Measurements from ENCODE around the gene RTN4RL1. TPM values are rescaled to one million over a fixed set of nuclear protein-coding genes. Genes with fewer than 3 reads are reported as not detected.
A peak's percentile ranks its signal among the peaks of the same experiment; 100 is the strongest.

Gene RTN4RL1
- total RNA-seq, 2 experiments from 2014 or later = not detected

DNA sequence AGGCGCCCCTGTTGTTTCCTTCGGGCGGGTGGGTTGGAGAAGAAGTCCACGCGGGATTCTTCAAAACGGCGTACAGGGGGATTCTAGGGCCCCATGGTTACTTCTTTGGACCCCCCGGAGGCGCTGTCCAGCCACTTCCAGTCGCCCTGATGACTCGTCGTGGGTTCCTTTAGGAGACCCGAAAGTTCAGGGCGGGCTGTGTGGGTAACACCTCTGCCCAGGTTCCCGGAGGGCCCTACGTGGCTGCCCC lies 29.1 kb upstream of the RTN4RL1 start:
- intact Hi-C loops (cut with micrococcal nuclease; ENCODE audit: unreplicated experiment) = loop anchor here (5.0 kb wide), 1 partner anchor 283 kb away; the partner anchor contains the start of genes SGSM2 and TSR1
- BruUV-seq (replicated peaks) = no TSS peak
- DNase-seq (ENCODE audit: low spot score) = no peak
- Histone ChIP-seq H2AFZ (ENCODE audit: low read length) (peak overlapping the region; percentile 1; the same call in 1 of the 2 replicates), H4K20me1 (ENCODE audit: insufficient read depth, low read length) (no peaks in the 10 kb centered on the region), H3K9me3 (ENCODE audit: low read length) (no peaks in the 10 kb centered on the region), H3K4me1 (ENCODE audit: insufficient read depth, low read length, poor library complexity, severe bottlenecking) (peaks cover 38% of the 10 kb centered on the region), H3K4me2 (ENCODE audit: low read length) (peak overlapping the region; percentile 80), H3K4me3 (ENCODE audit: low read depth, low read length, poor library complexity, severe bottlenecking) (peak overlapping the region; percentile 68), H3K36me3 (ENCODE audit: insufficient read depth, low read length) (no peaks in the 10 kb centered on the region), H3K27ac (ENCODE audit: low read depth, low read length, poor library complexity, severe bottlenecking) (no peak overlapping the region), H3K9me2 (ENCODE audit: insufficient read depth, low read length) (no peaks in the 10 kb centered on the region), H3K79me2 (ENCODE audit: insufficient read depth, low read depth, low read length) (no peaks in the 10 kb centered on the region)
- no peak for TF ChIP-seq EZH2phosphoT487 (IDR thresholded peaks at IDR 0.05; ENCODE audit: borderline replicate concordance, low read depth, low read length)
- TF ChIP-seq, protein P1, sequence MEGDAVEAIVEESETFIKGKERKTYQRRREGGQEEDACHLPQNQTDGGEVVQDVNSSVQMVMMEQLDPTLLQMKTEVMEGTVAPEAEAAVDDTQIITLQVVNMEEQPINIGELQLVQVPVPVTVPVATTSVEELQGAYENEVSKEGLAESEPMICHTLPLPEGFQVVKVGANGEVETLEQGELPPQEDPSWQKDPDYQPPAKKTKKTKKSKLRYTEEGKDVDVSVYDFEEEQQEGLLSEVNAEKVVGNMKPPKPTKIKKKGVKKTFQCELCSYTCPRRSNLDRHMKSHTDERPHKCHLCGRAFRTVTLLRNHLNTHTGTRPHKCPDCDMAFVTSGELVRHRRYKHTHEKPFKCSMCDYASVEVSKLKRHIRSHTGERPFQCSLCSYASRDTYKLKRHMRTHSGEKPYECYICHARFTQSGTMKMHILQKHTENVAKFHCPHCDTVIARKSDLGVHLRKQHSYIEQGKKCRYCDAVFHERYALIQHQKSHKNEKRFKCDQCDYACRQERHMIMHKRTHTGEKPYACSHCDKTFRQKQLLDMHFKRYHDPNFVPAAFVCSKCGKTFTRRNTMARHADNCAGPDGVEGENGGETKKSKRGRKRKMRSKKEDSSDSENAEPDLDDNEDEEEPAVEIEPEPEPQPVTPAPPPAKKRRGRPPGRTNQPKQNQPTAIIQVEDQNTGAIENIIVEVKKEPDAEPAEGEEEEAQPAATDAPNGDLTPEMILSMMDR (conservative IDR thresholded peaks at IDR 0.05; ENCODE audit: low read length) = no peak
- CTCF ChIA-PET (ENCODE audit: unreplicated experiment) = interaction anchor here (0.6 to 2.0 kb wide), 6 partner anchors 10 to 191 kb away, joined by 3 to 9 read pairs (median 3); no protein-coding TSS in a partner anchor
- POLR2A ChIA-PET = no interaction called here

- ChIA-PET CTCF (ENCODE audit: unreplicated experiment) (interaction anchor here (0.6 kb wide), 3 partner anchors 10 to 270 kb away, joined by 3 read pairs; no protein-coding TSS in a partner anchor), POLR2A (interaction anchor here (0.7 kb wide), 1 partner anchor 10 kb away, joined by 5 read pairs; no protein-coding TSS in a partner anchor)
- no peaks in the 10 kb centered on the region for H3K36me3 ChIP-seq (ENCODE audit: insufficient read depth, low read length)
- H3K79me2 ChIP-seq (ENCODE audit: insufficient read depth, low read depth, low read length) = no peaks in the 10 kb centered on the region
- BruUV-seq (replicated peaks) = no TSS peak
- peak overlapping the region; percentile 80 for H3K4me2 ChIP-seq (ENCODE audit: low read length)
- TF ChIP-seq, protein P1 (conservative IDR thresholded peaks at IDR 0.05; ENCODE audit: low read length) = peak; percentile 88
- TF ChIP-seq EZH2phosphoT487 (IDR thresholded peaks at IDR 0.05; ENCODE audit: borderline replicate concordance, low read depth, low read length) = peak; percentile 85; the same call in 1 of the 2 replicates
- intact Hi-C loops (cut with micrococcal nuclease; ENCODE audit: unreplicated experiment) = loop anchor here (5.0 kb wide), 1 partner anchor 284 kb away; the partner anchor contains the start of genes SGSM2 and TSR1
- peak overlapping the region; percentile 1; the same call in 1 of the 2 replicates for H2AFZ ChIP-seq (ENCODE audit: low read length)
- peaks cover 32% of the 10 kb centered on the region for H3K4me1 ChIP-seq (ENCODE audit: insufficient read depth, low read length, poor library complexity, severe bottlenecking)
- peak overlapping the region; percentile 68 for H3K4me3 ChIP-seq (ENCODE audit: low read depth, low read length, poor library complexity, severe bottlenecking)
- no peak overlapping the region for H3K27ac ChIP-seq (ENCODE audit: low read depth, low read length, poor library complexity, severe bottlenecking)
- no peaks in the 10 kb centered on the region for H4K20me1 ChIP-seq (ENCODE audit: insufficient read depth, low read length)
- H3K9me3 ChIP-seq (ENCODE audit: low read length) = no peaks in the 10 kb centered on the region
- no peaks in the 10 kb centered on the region for H3K9me2 ChIP-seq (ENCODE audit: insufficient read depth, low read length)
- DNase-seq (ENCODE audit: low spot score) = peak; percentile 77
Measured at GRCh38 chr17:2053380-2054261, 28.5 kb upstream of the RTN4RL1 start.
